ENCODE data around the gene PRKAG2.

DNA sequence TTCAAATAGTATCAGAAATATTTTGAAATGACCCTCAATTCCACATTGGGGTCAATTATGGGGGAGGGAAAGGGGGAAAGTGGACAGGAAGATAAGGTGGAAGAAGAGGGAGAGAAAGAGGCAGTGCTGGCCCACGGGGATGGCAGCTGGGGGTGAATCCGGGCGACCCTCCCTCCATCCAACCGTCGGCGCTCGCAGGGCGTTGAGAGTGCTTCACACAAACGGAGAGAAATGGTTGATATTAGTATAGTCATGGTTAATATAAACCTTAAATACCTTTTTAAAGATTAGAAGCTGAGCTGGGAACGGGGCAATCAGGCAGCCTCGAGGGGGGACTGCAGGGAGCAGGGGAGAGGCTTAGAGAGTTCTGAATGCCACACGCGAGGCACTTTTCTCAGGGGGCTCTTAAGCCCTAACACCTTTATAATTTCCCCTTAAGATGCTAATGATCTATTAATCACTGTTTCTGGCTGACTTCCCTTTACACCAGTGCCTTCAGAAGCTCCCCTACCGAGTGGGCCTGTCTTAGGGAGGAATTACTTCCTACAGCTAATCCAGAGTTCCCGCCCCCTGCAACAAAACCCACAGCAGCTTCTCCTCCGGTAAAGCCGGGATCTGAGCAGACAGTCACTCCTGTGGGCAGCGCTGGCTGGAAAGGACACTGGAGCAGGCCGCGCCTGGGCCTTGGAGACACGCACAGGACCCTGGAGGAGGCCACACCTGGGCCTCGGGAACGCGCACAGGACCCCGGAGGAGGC lies 39.5 kb downstream of the PRKAG2 start:
- TF ChIP-seq, protein P1, sequence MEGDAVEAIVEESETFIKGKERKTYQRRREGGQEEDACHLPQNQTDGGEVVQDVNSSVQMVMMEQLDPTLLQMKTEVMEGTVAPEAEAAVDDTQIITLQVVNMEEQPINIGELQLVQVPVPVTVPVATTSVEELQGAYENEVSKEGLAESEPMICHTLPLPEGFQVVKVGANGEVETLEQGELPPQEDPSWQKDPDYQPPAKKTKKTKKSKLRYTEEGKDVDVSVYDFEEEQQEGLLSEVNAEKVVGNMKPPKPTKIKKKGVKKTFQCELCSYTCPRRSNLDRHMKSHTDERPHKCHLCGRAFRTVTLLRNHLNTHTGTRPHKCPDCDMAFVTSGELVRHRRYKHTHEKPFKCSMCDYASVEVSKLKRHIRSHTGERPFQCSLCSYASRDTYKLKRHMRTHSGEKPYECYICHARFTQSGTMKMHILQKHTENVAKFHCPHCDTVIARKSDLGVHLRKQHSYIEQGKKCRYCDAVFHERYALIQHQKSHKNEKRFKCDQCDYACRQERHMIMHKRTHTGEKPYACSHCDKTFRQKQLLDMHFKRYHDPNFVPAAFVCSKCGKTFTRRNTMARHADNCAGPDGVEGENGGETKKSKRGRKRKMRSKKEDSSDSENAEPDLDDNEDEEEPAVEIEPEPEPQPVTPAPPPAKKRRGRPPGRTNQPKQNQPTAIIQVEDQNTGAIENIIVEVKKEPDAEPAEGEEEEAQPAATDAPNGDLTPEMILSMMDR (IDR thresholded peaks at IDR 0.05) = no peak
- TF ChIP-seq POLR2A (IDR thresholded peaks at IDR 0.05) = no peak
